ENCODE results near the gene JAML. TPM values are rescaled to one million over a fixed set of nuclear protein-coding genes. Genes with fewer than 3 reads are reported as not detected.

JAML gene
- polyA plus RNA-seq, 1 donor from 2014 or later, result 5.9 TPM

- Mint-ChIP-seq H3K4me3 (no peak overlapping the region), H3K36me3 (peaks cover 9% of the 10 kb centered on the region), H3K9me3 (no peaks in the 10 kb centered on the region), H3K4me1 (peaks cover 23 to 28% (median 28%) of the 10 kb centered on the region in 3 donors), H3K27me3 (no peaks in the 10 kb centered on the region), H3K27ac (no peak overlapping the region)
These were observed 6.7 kb upstream of the JAML start for GRCh38 chr11:118231461-118231860.

GRCh38 chr11:118230088-118230487 lies 5.3 kb upstream of the JAML start:
- Mint-ChIP-seq H3K9me3 (no peaks in the 10 kb centered on the region), H3K4me3 (no peak overlapping the region), H3K4me1 (peaks cover 25 to 35% (median 34%) of the 10 kb centered on the region in 3 donors), H3K36me3 (peaks cover 8% of the 10 kb centered on the region), H3K27ac (no peak overlapping the region), H3K27me3 (peaks cover 1% of the 10 kb centered on the region)

- Mint-ChIP-seq H3K4me3 (peak overlapping the region in 1 of 4 donors; percentile 83), H3K4me1 (peaks cover 29 to 42% (median 39%) of the 10 kb centered on the region in 3 donors), H3K9me3 (no peaks in the 10 kb centered on the region), H3K27ac (peak overlapping the region; percentile 39 to 80 (median 73)), H3K27me3 (peaks cover 1% of the 10 kb centered on the region), H3K36me3 (peaks cover 8% of the 10 kb centered on the region)
These were observed 4.5 kb upstream of the JAML start for GRCh38 chr11:118229274-118229847.

GRCh38 chr11:118227865-118228785 lies 3.3 kb upstream of the JAML start:
- peak overlapping the region; percentile 76 to 89 (median 87) for H3K27ac Mint-ChIP-seq
- peak overlapping the region in 3 of 4 donors; percentile 53 to 79 (median 59) for H3K4me3 Mint-ChIP-seq
- H3K9me3 Mint-ChIP-seq, result no peaks in the 10 kb centered on the region
- H3K4me1 Mint-ChIP-seq, result peaks cover 29 to 48% (median 39%) of the 10 kb centered on the region in 3 donors
- H3K36me3 Mint-ChIP-seq, result peaks cover 9% of the 10 kb centered on the region
- H3K27me3 Mint-ChIP-seq, result peaks cover 4% of the 10 kb centered on the region

GRCh38 chr11:118226781-118227180 lies 2.0 kb upstream of the JAML start:
- Mint-ChIP-seq H3K27ac (peak overlapping the region in 1 of 3 donors; percentile 89), H3K36me3 (peaks cover 7% of the 10 kb centered on the region), H3K27me3 (peaks cover 5% of the 10 kb centered on the region), H3K9me3 (no peaks in the 10 kb centered on the region), H3K4me1 (peaks cover 29 to 48% (median 39%) of the 10 kb centered on the region in 3 donors), H3K4me3 (peak overlapping the region in 1 of 4 donors; percentile 35)

- Mint-ChIP-seq H3K9me3 (no peaks in the 10 kb centered on the region), H3K36me3 (peaks cover 7% of the 10 kb centered on the region), H3K4me1 (peaks cover 29 to 48% (median 39%) of the 10 kb centered on the region in 3 donors), H3K27ac (no peak overlapping the region), H3K4me3 (peak overlapping the region in 2 of 4 donors; percentile 19 to 77), H3K27me3 (peaks cover 10% of the 10 kb centered on the region)
These were observed 1.5 kb upstream of the JAML start for GRCh38 chr11:118226296-118226695.

- Mint-ChIP-seq H3K27ac (peak overlapping the region in 1 of 3 donors; percentile 2), H3K36me3 (peaks cover 4% of the 10 kb centered on the region), H3K27me3 (peaks cover 26% of the 10 kb centered on the region)
These were observed 819 bp downstream of the JAML start for GRCh38 chr11:118223992-118224391.

GRCh38 chr11:118223570-118223969 lies 1.2 kb downstream of the JAML start:
- peaks cover 26% of the 10 kb centered on the region for H3K27me3 Mint-ChIP-seq
- no peaks in the 10 kb centered on the region for H3K9me3 Mint-ChIP-seq
- H3K36me3 Mint-ChIP-seq, result peaks cover 4% of the 10 kb centered on the region
- H3K4me3 Mint-ChIP-seq, result peak overlapping the region in 3 of 4 donors; percentile 12 to 43 (median 31)
- peak overlapping the region in 1 of 3 donors; percentile 2 for H3K27ac Mint-ChIP-seq
- H3K4me1 Mint-ChIP-seq, result peaks cover 24 to 39% (median 30%) of the 10 kb centered on the region in 3 donors

More at GRCh38 chr11:118223992-118224391, 819 bp downstream of the JAML start:
- H3K9me3 Mint-ChIP-seq, result no peaks in the 10 kb centered on the region
- H3K4me3 Mint-ChIP-seq, result peak overlapping the region in 3 of 4 donors; percentile 12 to 76 (median 43)
- H3K4me1 Mint-ChIP-seq, result peaks cover 25 to 41% (median 31%) of the 10 kb centered on the region in 3 donors

- Mint-ChIP-seq H3K9me3 (no peaks in the 10 kb centered on the region), H3K4me3 (no peak overlapping the region), H3K36me3 (peaks cover 8% of the 10 kb centered on the region), H3K4me1 (peaks cover 13 to 27% (median 20%) of the 10 kb centered on the region in 3 donors), H3K27ac (no peak overlapping the region), H3K27me3 (peaks cover 34% of the 10 kb centered on the region)
These were observed 2.4 kb downstream of the JAML start for GRCh38 chr11:118222437-118222836.

GRCh38 chr11:118221419-118221818 lies 3.4 kb downstream of the JAML start:
- peaks cover 43% of the 10 kb centered on the region for H3K27me3 Mint-ChIP-seq
- H3K36me3 Mint-ChIP-seq, result peaks cover 8% of the 10 kb centered on the region
- peak overlapping the region in 1 of 3 donors; percentile 23 for H3K27ac Mint-ChIP-seq
- peaks cover 7 to 23% (median 16%) of the 10 kb centered on the region in 3 donors for H3K4me1 Mint-ChIP-seq
- no peak overlapping the region for H3K4me3 Mint-ChIP-seq
- no peaks in the 10 kb centered on the region for H3K9me3 Mint-ChIP-seq

GRCh38 chr11:118219732-118220131 lies 5.1 kb downstream of the JAML start:
- H3K27me3 Mint-ChIP-seq, result peaks cover 47% of the 10 kb centered on the region

GRCh38 chr11:118219244-118219643 lies 5.6 kb downstream of the JAML start:
- peaks cover 48% of the 10 kb centered on the region for H3K27me3 Mint-ChIP-seq
- H3K4me3 Mint-ChIP-seq, result no peak overlapping the region
- H3K4me1 Mint-ChIP-seq, result peaks cover 11 to 22% (median 19%) of the 10 kb centered on the region in 3 donors
- peaks cover 5% of the 10 kb centered on the region for H3K36me3 Mint-ChIP-seq
- no peak overlapping the region for H3K27ac Mint-ChIP-seq
- H3K9me3 Mint-ChIP-seq, result no peaks in the 10 kb centered on the region

More at GRCh38 chr11:118219732-118220131, 5.1 kb downstream of the JAML start:
- H3K36me3 Mint-ChIP-seq, result peaks cover 5% of the 10 kb centered on the region
- no peak overlapping the region for H3K4me3 Mint-ChIP-seq
- peaks cover 11 to 20% (median 18%) of the 10 kb centered on the region in 3 donors for H3K4me1 Mint-ChIP-seq
- H3K27ac Mint-ChIP-seq, result no peak overlapping the region
- H3K9me3 Mint-ChIP-seq, result no peaks in the 10 kb centered on the region

- Mint-ChIP-seq H3K27me3 (peaks cover 53% of the 10 kb centered on the region), H3K4me3 (peak overlapping the region in 1 of 4 donors; percentile 39), H3K27ac (no peak overlapping the region)
These were observed 7.2 kb downstream of the JAML start for GRCh38 chr11:118217575-118217974.

GRCh38 chr11:118216621-118217481 lies 8.0 kb downstream of the JAML start:
- Mint-ChIP-seq H3K27me3 (peaks cover 60% of the 10 kb centered on the region), H3K4me1 (peaks cover 17 to 37% (median 21%) of the 10 kb centered on the region in 3 donors), H3K36me3 (peaks cover 3% of the 10 kb centered on the region), H3K27ac (no peak overlapping the region), H3K9me3 (no peaks in the 10 kb centered on the region), H3K4me3 (peak overlapping the region in 1 of 4 donors; percentile 18)

More at GRCh38 chr11:118217575-118217974, 7.2 kb downstream of the JAML start:
- H3K4me1 Mint-ChIP-seq, result peaks cover 17 to 36% (median 17%) of the 10 kb centered on the region in 3 donors
- H3K9me3 Mint-ChIP-seq, result no peaks in the 10 kb centered on the region
- H3K36me3 Mint-ChIP-seq, result peaks cover 3% of the 10 kb centered on the region

Data from IgD-negative memory B cell (primary cell).